Endothelial cell of hepatic sinusoid (primary cell): ENCODE results near the gene SLC27A6.

Source experiments
- in situ Hi-C: cut with HindIII; loops from 2 replicates; pipeline ENCODE4 v1.10.0; 2017; ENCODE audit warnings: low sequenced_read_pairs

The SLC27A6 gene

GRCh38 chr5:129057329-129057728 is 92.0 kb downstream of the SLC27A6 start:
- in situ Hi-C loops: no loop called here

GRCh38 chr5:129061849-129062248 is 96.6 kb downstream of the SLC27A6 start:
- in situ Hi-C loops: no loop called here

- in situ Hi-C loops: no loop called here
Observed at GRCh38 chr5:129063483-129064113, 98.3 kb downstream of the SLC27A6 start.

GRCh38 chr5:129065721-129066120 is 100.4 kb downstream of the SLC27A6 start:
- in situ Hi-C loops: no loop called here

- in situ Hi-C loops: no loop called here
Observed at GRCh38 chr5:129067745-129068144, 102.5 kb downstream of the SLC27A6 start.

- in situ Hi-C loops: no loop called here
Observed at GRCh38 chr5:129069292-129069691, 104.0 kb downstream of the SLC27A6 start.

- in situ Hi-C loops: loop anchor here (10.0 kb wide), 1 partner anchor 58 kb away; no protein-coding TSS in a partner anchor
Observed at GRCh38 chr5:129073111-129073510, 107.8 kb downstream of the SLC27A6 start.

GRCh38 chr5:129074903-129075302 is 109.6 kb downstream of the SLC27A6 start:
- in situ Hi-C loops: loop anchor here (10.0 kb wide), 1 partner anchor 60 kb away; no protein-coding TSS in a partner anchor

GRCh38 chr5:129077433-129078075 is 112.3 kb downstream of the SLC27A6 start:
- in situ Hi-C loops: loop anchor here (10.0 kb wide), 1 partner anchor 63 kb away; no protein-coding TSS in a partner anchor

- in situ Hi-C loops: loop anchor here (10.0 kb wide), 1 partner anchor 63 kb away; no protein-coding TSS in a partner anchor
Observed at GRCh38 chr5:129078247-129078646, 113.0 kb downstream of the SLC27A6 start.

GRCh38 chr5:129078660-129079059 is 113.4 kb downstream of the SLC27A6 start:
- in situ Hi-C loops: loop anchor here (10.0 kb wide), 1 partner anchor 64 kb away; no protein-coding TSS in a partner anchor

GRCh38 chr5:129079496-129079895 is 114.2 kb downstream of the SLC27A6 start:
- in situ Hi-C loops: loop anchor here (10.0 kb wide), 1 partner anchor 65 kb away; no protein-coding TSS in a partner anchor

- in situ Hi-C loops: no loop called here
Observed at GRCh38 chr5:129080766-129081165, 115.5 kb downstream of the SLC27A6 start.

GRCh38 chr5:129082225-129083136 is 117.2 kb downstream of the SLC27A6 start:
- in situ Hi-C loops: no loop called here
